ENCODE measurements around the gene RNLS.

The RNLS gene

DNA sequence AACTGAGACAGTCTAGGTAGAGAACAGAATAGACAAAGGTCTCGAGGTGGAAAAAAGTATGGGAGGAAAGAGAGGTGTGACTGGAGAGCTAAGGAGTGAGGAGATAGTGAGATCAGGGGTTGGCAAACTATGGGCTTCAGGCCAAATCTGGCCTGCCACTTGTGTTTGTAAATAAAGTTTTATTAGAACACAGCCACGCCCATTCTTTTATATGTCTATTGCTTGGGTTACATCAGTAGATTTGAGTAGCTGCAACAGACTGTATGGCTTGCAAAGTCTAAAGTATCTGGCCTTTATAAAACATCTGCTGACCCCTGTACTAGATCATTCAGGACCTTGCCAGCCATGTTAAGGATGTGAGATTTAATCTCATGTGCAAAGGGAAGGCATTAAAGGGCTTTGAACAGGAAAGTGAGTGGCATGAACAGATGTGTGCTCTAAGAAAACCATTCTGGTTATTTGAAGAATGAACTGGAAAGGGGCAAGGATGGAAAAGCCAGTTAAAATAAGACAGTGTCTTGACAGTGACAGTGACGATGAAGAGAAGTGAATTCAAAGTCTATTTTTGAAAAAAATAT lies 240.3 kb downstream of the RNLS start:
- TF ChIP-seq, protein P1, sequence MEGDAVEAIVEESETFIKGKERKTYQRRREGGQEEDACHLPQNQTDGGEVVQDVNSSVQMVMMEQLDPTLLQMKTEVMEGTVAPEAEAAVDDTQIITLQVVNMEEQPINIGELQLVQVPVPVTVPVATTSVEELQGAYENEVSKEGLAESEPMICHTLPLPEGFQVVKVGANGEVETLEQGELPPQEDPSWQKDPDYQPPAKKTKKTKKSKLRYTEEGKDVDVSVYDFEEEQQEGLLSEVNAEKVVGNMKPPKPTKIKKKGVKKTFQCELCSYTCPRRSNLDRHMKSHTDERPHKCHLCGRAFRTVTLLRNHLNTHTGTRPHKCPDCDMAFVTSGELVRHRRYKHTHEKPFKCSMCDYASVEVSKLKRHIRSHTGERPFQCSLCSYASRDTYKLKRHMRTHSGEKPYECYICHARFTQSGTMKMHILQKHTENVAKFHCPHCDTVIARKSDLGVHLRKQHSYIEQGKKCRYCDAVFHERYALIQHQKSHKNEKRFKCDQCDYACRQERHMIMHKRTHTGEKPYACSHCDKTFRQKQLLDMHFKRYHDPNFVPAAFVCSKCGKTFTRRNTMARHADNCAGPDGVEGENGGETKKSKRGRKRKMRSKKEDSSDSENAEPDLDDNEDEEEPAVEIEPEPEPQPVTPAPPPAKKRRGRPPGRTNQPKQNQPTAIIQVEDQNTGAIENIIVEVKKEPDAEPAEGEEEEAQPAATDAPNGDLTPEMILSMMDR (IDR thresholded peaks at IDR 0.05; ENCODE audit: low read depth, low read length) = no peak
- H3K27me3 ChIP-seq (ENCODE audit: insufficient read depth, low read depth, severe bottlenecking) = no peaks in the 10 kb centered on the region
- no peaks in the 10 kb centered on the region for H3K9me3 ChIP-seq (ENCODE audit: severe bottlenecking)
- no peak overlapping the region for H3K4me3 ChIP-seq (ENCODE audit: low read depth, low read length)
- no peaks in the 10 kb centered on the region for H3K36me3 ChIP-seq
- no peak for DNase-seq
- no peak overlapping the region for H3K27ac ChIP-seq

DNA sequence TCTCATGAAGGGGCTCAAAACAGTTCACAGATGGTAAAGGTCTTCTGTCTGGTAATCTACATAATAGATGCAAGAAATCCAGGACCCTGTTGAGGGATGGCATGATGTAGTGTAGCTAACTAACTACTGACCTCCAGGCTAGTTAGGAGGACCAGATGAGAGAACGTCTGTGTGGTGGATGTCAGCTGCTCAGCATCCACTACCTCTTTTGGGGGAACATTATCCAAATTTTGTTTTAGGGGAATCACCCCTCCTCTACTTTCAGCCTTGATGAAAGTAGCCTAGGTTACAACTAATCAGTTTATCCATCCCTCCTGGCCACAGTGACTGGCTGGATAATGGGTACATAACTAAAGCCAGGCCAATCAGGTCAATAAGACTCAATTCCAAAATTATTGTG lies 246.0 kb downstream of the RNLS start:
- no peak for DNase-seq
- Histone ChIP-seq H3K27ac (no peak overlapping the region), H3K4me3 (ENCODE audit: low read depth, low read length) (no peak overlapping the region), H3K9me3 (ENCODE audit: severe bottlenecking) (no peaks in the 10 kb centered on the region), H3K36me3 (no peaks in the 10 kb centered on the region), H3K27me3 (ENCODE audit: insufficient read depth, low read depth, severe bottlenecking) (no peaks in the 10 kb centered on the region)
- TF ChIP-seq, protein P1 (IDR thresholded peaks at IDR 0.05; ENCODE audit: low read depth, low read length) = no peak

DNA sequence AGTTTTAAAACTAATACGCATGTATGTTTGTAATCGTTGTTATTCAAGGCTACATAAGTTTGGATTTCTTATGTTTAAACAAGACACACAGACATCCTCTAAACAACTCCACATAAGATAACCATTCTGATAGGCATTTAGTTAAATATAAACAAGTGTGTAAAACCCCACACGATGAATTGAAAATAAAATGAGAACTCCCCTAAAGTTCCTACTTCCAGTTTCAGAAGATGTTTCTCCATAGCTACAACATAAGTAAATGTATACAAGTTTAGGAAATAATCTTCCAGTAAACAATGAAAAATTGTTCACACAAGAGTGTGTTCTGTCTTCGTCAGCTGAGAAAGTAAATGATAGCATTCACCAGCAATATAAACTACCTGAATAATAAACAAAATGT lies 246.8 kb downstream of the RNLS start:
- DNase-seq = no peak
- H3K4me3 ChIP-seq (ENCODE audit: low read depth, low read length) = no peak overlapping the region
- no peaks in the 10 kb centered on the region for H3K36me3 ChIP-seq
- no peaks in the 10 kb centered on the region for H3K9me3 ChIP-seq (ENCODE audit: severe bottlenecking)
- TF ChIP-seq, protein P1 (IDR thresholded peaks at IDR 0.05; ENCODE audit: low read depth, low read length) = no peak
- no peaks in the 10 kb centered on the region for H3K27me3 ChIP-seq (ENCODE audit: insufficient read depth, low read depth, severe bottlenecking)
- no peak overlapping the region for H3K27ac ChIP-seq

DNA sequence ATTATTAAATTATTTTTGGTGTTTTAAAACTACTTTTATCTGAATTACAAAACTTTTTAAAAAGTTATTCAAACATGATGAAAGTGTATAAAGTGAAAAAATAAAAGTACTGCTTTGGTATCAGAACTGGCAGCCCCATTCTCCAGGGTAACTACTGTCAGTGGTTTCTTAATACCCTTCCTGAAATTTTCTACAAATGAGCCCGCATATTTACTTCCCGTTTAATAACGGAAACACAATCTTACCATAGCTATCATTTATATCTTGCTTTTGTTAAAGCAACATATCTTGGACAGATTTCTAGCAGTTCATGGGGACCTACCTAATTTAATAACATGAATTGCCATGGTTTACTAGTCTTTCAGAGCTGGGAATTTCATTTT lies 249.9 kb downstream of the RNLS start:
- H3K27me3 ChIP-seq (ENCODE audit: insufficient read depth, low read depth, severe bottlenecking) = no peaks in the 10 kb centered on the region
- DNase-seq = no peak
- no peaks in the 10 kb centered on the region for H3K9me3 ChIP-seq (ENCODE audit: severe bottlenecking)
- H3K36me3 ChIP-seq = no peaks in the 10 kb centered on the region
- TF ChIP-seq, protein P1 (IDR thresholded peaks at IDR 0.05; ENCODE audit: low read depth, low read length) = no peak
- H3K4me3 ChIP-seq (ENCODE audit: low read depth, low read length) = no peak overlapping the region
- H3K27ac ChIP-seq = no peak overlapping the region

DNA sequence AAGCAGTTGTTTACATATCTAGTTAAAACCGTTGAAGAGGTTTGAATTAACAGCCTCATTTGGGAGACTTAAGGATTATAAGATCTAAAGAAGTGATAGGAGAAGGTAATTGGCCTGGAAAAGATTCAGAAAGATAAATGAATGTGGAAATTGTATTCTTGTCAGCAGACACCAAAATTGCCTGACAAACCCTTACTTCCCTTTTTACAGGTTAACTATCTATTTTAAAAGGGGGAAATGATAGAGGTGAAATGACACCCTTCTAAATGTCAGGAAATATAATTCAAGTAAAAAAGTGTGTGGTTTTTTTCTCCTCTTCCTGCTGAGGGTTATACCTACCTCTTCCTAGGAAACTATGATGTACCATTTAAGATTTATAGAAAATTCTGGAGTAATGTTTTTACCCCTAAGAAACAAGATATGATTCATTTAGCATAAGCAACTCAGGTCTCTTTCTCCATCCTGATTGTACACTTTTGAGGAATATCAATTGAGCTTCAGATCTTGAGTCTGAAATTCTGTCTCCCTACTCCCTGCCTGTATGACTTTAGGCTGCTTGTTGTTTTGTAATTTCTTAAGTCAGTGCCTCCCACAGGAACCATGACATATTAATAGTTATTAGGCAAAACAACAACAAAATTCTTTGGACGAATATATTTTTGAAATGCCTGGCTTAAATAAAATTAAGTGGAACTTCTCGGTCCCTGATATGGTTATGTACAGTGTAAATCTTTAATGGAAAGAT lies 250.4 kb downstream of the RNLS start:
- Histone ChIP-seq H3K27me3 (ENCODE audit: insufficient read depth, low read depth, severe bottlenecking) (no peaks in the 10 kb centered on the region), H3K27ac (no peak overlapping the region), H3K9me3 (ENCODE audit: severe bottlenecking) (no peaks in the 10 kb centered on the region), H3K36me3 (no peaks in the 10 kb centered on the region), H3K4me3 (ENCODE audit: low read depth, low read length) (no peak overlapping the region)
- DNase-seq = no peak
- TF ChIP-seq, protein P1 (IDR thresholded peaks at IDR 0.05; ENCODE audit: low read depth, low read length) = no peak

Measured in WERI-Rb-1 (cell line).